Measurements from ENCODE around the gene ARSA.
"Not testable (repeated sequence)": the region's sequence is repeated elsewhere in the genome, so short reads cannot be mapped to it uniquely, and the experiment has no call there.

Gene ARSA

GRCh38 chr22:50612528-50613221 is 15.3 kb downstream of the ARSA start:
- Histone ChIP-seq H3K4me3 (ENCODE audit: low read depth, low read length) (no peak overlapping the region), H3K9ac (ENCODE audit: low read depth, low read length) (no peak overlapping the region)

DNA sequence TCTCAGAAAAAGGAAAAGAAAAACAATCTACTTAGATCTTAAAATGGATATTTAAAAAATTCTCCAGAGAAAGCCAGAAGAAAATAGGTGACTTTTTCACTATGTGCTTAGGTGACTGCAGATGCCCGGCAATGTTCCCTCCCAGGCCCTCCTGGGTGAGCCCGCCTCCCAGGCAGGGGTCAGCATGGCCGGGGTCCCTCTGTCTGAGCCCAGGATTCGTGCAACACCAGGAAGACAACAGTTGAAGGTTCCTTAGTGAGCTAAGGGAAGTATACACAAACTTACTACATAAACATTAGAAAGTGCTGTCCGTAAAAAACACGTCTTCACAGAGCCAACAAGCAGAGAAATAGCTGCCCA is 15.8 kb downstream of the ARSA start:
- Histone ChIP-seq H3K27me3 (ENCODE audit: control insufficient read depth, insufficient read depth, low read length) (peaks cover 5% of the 10 kb centered on the region), H3K36me3 (ENCODE audit: control insufficient read depth, insufficient read depth, low read length) (peaks cover 2% of the 10 kb centered on the region), H3K9ac (ENCODE audit: low read depth, low read length) (no peak overlapping the region), H3K4me3 (ENCODE audit: low read depth, low read length) (no peak overlapping the region), H3K9me3 (ENCODE audit: control insufficient read depth, insufficient read depth, low read length) (no peaks in the 10 kb centered on the region), H3K4me1 (ENCODE audit: control insufficient read depth, insufficient read depth, low read length) (peaks cover 5% of the 10 kb centered on the region)

More at GRCh38 chr22:50612528-50613221, 15.3 kb downstream of the ARSA start:
- peaks cover 5% of the 10 kb centered on the region for H3K4me1 ChIP-seq (ENCODE audit: control insufficient read depth, insufficient read depth, low read length)
- peaks cover 5% of the 10 kb centered on the region for H3K27me3 ChIP-seq (ENCODE audit: control insufficient read depth, insufficient read depth, low read length)
- H3K36me3 ChIP-seq (ENCODE audit: control insufficient read depth, insufficient read depth, low read length) = no peaks in the 10 kb centered on the region
- H3K9me3 ChIP-seq (ENCODE audit: control insufficient read depth, insufficient read depth, low read length) = no peaks in the 10 kb centered on the region

DNA sequence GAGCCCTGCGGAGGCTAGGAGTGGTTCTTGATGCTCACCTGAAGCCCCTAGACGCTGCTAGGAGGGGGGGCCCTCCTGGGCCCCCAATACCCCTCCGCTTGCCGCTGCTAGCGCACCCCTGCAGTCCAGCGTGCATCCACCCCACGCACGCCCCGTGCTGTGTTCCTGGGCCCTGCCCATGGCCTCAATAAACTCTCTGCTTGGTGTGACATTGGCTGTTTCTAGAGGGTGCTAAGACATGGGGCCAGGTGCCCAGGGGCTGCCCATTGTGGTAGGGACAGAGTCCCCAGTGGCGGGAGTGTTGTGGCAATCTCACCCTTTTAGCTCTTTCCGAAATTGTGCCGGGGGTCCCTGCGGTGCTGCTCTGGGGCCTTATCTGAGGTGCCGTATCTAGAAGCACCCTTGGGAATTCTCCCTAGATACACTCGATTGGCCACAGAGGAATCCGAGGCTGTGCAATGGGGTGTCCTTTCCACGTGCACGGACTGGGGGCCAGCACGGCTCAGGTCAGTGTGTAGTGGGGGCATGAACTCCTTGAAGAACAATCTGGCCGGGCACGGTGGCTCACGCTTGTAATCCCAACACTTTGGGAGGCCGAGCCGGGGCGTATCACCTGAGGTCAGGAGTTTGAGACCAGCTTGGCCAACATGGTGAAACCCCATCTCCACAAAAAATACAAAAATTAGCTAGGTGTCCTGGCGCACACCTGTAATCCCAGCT is 16.5 kb downstream of the ARSA start:
- peaks cover 2% of the 10 kb centered on the region for H3K36me3 ChIP-seq (ENCODE audit: control insufficient read depth, insufficient read depth, low read length)
- no peak overlapping the region for H3K9ac ChIP-seq (ENCODE audit: low read depth, low read length)
- peaks cover 5% of the 10 kb centered on the region for H3K27me3 ChIP-seq (ENCODE audit: control insufficient read depth, insufficient read depth, low read length)
- H3K9me3 ChIP-seq (ENCODE audit: control insufficient read depth, insufficient read depth, low read length) = no peaks in the 10 kb centered on the region
- no peak overlapping the region for H3K4me3 ChIP-seq (ENCODE audit: low read depth, low read length)
- peaks cover 5% of the 10 kb centered on the region for H3K4me1 ChIP-seq (ENCODE audit: control insufficient read depth, insufficient read depth, low read length)

DNA sequence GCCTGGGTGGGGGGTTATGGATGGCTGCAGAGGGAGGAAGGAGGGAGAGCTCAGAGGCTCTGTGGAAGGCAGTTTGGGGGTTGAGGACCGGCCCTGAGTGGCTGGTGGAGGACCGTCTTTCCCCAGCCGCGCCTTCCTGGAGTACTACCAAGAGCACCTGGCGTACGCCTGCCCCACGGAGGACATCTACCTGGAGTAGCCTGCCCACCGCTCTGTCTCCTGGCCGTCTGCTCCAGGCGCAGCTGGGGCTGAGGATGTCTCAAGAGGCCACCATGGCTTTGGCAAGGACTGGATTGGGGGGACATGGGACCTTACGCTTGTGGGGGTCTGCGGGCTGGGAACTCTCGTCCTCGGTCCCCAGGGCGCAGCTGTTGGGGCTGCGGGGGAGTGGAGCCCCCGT is 17.4 kb downstream of the ARSA start:
- Histone ChIP-seq H3K4me3 (ENCODE audit: low read depth, low read length) (no peak overlapping the region), H3K27me3 (ENCODE audit: control insufficient read depth, insufficient read depth, low read length) (peaks cover 6% of the 10 kb centered on the region), H3K36me3 (ENCODE audit: control insufficient read depth, insufficient read depth, low read length) (peaks cover 2% of the 10 kb centered on the region), H3K4me1 (ENCODE audit: control insufficient read depth, insufficient read depth, low read length) (peaks cover 5% of the 10 kb centered on the region), H3K9ac (ENCODE audit: low read depth, low read length) (no peak overlapping the region), H3K9me3 (ENCODE audit: control insufficient read depth, insufficient read depth, low read length) (no peaks in the 10 kb centered on the region)

GRCh38 chr22:50610041-50610451 is 17.9 kb downstream of the ARSA start:
- H3K9ac ChIP-seq (ENCODE audit: low read depth, low read length) = no peak overlapping the region
- peaks cover 2% of the 10 kb centered on the region for H3K36me3 ChIP-seq (ENCODE audit: control insufficient read depth, insufficient read depth, low read length)
- H3K27me3 ChIP-seq (ENCODE audit: control insufficient read depth, insufficient read depth, low read length) = peaks cover 12% of the 10 kb centered on the region
- H3K9me3 ChIP-seq (ENCODE audit: control insufficient read depth, insufficient read depth, low read length) = no peaks in the 10 kb centered on the region
- H3K4me3 ChIP-seq (ENCODE audit: low read depth, low read length) = no peak overlapping the region
- peaks cover 5% of the 10 kb centered on the region for H3K4me1 ChIP-seq (ENCODE audit: control insufficient read depth, insufficient read depth, low read length)

GRCh38 chr22:50609599-50609998 is 18.4 kb downstream of the ARSA start:
- H3K27me3 ChIP-seq (ENCODE audit: control insufficient read depth, insufficient read depth, low read length) = peaks cover 16% of the 10 kb centered on the region
- no peak overlapping the region for H3K9ac ChIP-seq (ENCODE audit: low read depth, low read length)
- H3K4me1 ChIP-seq (ENCODE audit: control insufficient read depth, insufficient read depth, low read length) = peaks cover 5% of the 10 kb centered on the region
- no peak overlapping the region for H3K4me3 ChIP-seq (ENCODE audit: low read depth, low read length)
- H3K9me3 ChIP-seq (ENCODE audit: control insufficient read depth, insufficient read depth, low read length) = no peaks in the 10 kb centered on the region
- H3K36me3 ChIP-seq (ENCODE audit: control insufficient read depth, insufficient read depth, low read length) = peaks cover 2% of the 10 kb centered on the region

GRCh38 chr22:50608996-50609395 is 19.0 kb downstream of the ARSA start:
- Histone ChIP-seq H3K9ac (ENCODE audit: low read depth, low read length) (no peak overlapping the region), H3K4me3 (ENCODE audit: low read depth, low read length) (no peak overlapping the region), H3K27me3 (ENCODE audit: control insufficient read depth, insufficient read depth, low read length) (peaks cover 16% of the 10 kb centered on the region)

GRCh38 chr22:50608058-50608840 is 19.7 kb downstream of the ARSA start:
- H3K4me1 ChIP-seq (ENCODE audit: control insufficient read depth, insufficient read depth, low read length); H3K4me3 ChIP-seq (ENCODE audit: low read depth, low read length); H3K36me3 ChIP-seq (ENCODE audit: control insufficient read depth, insufficient read depth, low read length); H3K9me3 ChIP-seq (ENCODE audit: control insufficient read depth, insufficient read depth, low read length); H3K9ac ChIP-seq (ENCODE audit: low read depth, low read length): not testable (repeated sequence)
- peaks cover 17% of the 10 kb centered on the region for H3K27me3 ChIP-seq (ENCODE audit: control insufficient read depth, insufficient read depth, low read length)

More at GRCh38 chr22:50608996-50609395, 19.0 kb downstream of the ARSA start:
- peaks cover 5% of the 10 kb centered on the region for H3K4me1 ChIP-seq (ENCODE audit: control insufficient read depth, insufficient read depth, low read length)
- no peaks in the 10 kb centered on the region for H3K9me3 ChIP-seq (ENCODE audit: control insufficient read depth, insufficient read depth, low read length)
- H3K36me3 ChIP-seq (ENCODE audit: control insufficient read depth, insufficient read depth, low read length) = peaks cover 2% of the 10 kb centered on the region

GRCh38 chr22:50607659-50608020 is 20.3 kb downstream of the ARSA start:
- Histone ChIP-seq H3K27me3 (ENCODE audit: control insufficient read depth, insufficient read depth, low read length) (peaks cover 20% of the 10 kb centered on the region), H3K9ac (ENCODE audit: low read depth, low read length) (no peak overlapping the region), H3K4me1 (ENCODE audit: control insufficient read depth, insufficient read depth, low read length) (peaks cover 2% of the 10 kb centered on the region), H3K4me3 (ENCODE audit: low read depth, low read length) (no peak overlapping the region), H3K9me3 (ENCODE audit: control insufficient read depth, insufficient read depth, low read length) (no peaks in the 10 kb centered on the region), H3K36me3 (ENCODE audit: control insufficient read depth, insufficient read depth, low read length) (peaks cover 2% of the 10 kb centered on the region)

DNA sequence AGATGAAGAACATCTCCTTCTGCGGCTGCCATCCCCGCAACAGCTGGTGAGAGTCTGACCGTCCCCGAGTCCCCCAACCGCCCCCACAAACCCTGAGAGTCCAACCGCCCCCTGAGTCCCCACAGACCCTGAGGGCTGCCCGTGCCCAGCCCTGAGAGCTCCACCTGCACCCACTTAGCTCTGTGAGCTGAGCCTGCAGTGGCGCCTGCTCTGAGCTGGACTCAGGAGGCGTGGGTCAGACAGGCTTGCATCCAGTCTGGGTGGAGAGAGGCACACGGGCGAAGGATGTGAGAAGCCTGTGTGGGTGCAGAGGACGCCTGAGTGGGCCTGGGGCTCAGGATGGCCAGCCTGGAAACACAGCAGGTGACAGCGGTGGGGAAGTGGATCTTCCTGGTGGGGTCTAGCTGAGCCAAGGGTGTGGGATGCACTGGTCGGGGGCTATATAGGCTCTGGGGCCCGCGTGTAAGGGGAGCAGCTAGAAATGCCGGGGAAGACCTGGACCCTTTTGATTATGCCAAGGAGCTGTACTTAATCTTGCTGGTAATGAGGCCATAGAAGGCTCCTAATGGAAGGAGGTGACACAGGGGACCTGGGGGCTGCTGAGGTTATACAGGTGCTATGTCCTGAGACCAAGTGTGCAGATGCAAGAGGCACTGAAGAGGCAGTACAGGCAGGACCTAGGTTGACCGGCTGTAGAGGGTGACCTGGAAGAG is 20.9 kb downstream of the ARSA start:
- no peak overlapping the region for H3K9ac ChIP-seq (ENCODE audit: low read depth, low read length)
- no peaks in the 10 kb centered on the region for H3K4me1 ChIP-seq (ENCODE audit: control insufficient read depth, insufficient read depth, low read length)
- peaks cover 25% of the 10 kb centered on the region for H3K27me3 ChIP-seq (ENCODE audit: control insufficient read depth, insufficient read depth, low read length)
- no peaks in the 10 kb centered on the region for H3K9me3 ChIP-seq (ENCODE audit: control insufficient read depth, insufficient read depth, low read length)
- H3K4me3 ChIP-seq (ENCODE audit: low read depth, low read length) = no peak overlapping the region
- peaks cover 2% of the 10 kb centered on the region for H3K36me3 ChIP-seq (ENCODE audit: control insufficient read depth, insufficient read depth, low read length)

DNA sequence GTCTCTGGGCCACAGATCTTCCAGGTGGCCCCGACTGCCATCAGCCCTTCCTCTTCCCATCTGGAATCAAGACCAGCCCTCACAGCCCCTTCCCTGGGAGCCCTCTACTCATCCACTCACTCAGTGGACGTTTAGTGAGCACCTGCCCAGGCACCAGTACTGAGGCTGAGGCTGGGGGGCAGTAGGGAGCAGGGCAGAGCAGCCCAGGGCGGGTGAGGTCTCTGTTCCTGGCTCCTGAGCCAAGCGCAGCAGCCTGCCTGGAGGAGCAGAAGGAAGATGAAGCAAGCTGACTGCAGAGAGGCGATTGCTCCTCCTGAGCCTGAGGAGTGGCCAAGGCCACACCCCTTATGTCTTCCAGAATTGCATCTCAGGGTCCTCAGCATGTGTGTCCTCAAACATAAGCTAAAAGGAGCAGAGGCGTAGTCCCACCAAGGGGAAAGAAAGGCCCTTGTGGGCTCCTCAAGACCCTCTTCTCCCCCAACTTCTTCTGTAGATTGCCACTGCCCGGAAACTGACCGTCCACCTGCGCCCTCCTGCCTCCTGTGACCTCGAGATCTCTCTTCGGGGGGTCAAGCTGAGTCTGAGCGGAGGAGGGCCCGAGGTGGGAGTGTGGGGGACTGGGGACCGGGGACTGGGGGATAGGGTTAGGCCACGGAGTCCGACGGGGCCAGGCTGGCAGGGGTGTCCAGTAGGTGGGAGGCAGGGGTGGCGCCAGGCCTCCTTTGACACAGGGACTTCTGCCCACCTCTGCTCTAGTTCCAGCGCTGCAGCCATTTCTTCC is 21.6 kb downstream of the ARSA start:
- Histone ChIP-seq H3K4me1 (ENCODE audit: control insufficient read depth, insufficient read depth, low read length) (peaks cover 2% of the 10 kb centered on the region), H3K4me3 (ENCODE audit: low read depth, low read length) (no peak overlapping the region), H3K9me3 (ENCODE audit: control insufficient read depth, insufficient read depth, low read length) (no peaks in the 10 kb centered on the region), H3K36me3 (ENCODE audit: control insufficient read depth, insufficient read depth, low read length) (peaks cover 2% of the 10 kb centered on the region), H3K27me3 (ENCODE audit: control insufficient read depth, insufficient read depth, low read length) (peaks cover 32% of the 10 kb centered on the region), H3K9ac (ENCODE audit: low read depth, low read length) (no peak overlapping the region)
